ENCODE data around the gene SLC44A2. TPM values are rescaled to one million over a fixed set of nuclear protein-coding genes. Genes with fewer than 3 reads are reported as not detected.

SLC44A2 gene
- total RNA-seq, 1 donor from 2014 or later, result 83.0 TPM

Other genes starting within 250 kb of the SLC44A2 start
- 250 TPM in 2 replicates for gene TYK2, start 245.0 kb upstream of the SLC44A2 start, total RNA-seq
- 285 and 300 TPM in 2 replicates for gene CDC37, start 222.0 kb upstream of the SLC44A2 start, total RNA-seq
- 105 TPM in 2 replicates for gene PDE4A, start 205.0 kb upstream of the SLC44A2 start, total RNA-seq
- gene KEAP1, start 122.2 kb upstream of the SLC44A2 start, total RNA-seq, result 75.2 and 76.1 TPM in 2 replicates
- 0.23 TPM in 1 of 2 replicates, not detected in the other for gene S1PR5, start 108.1 kb upstream of the SLC44A2 start, total RNA-seq
- gene ATG4D, start 81.6 kb upstream of the SLC44A2 start, total RNA-seq, result 34.1 and 37.2 TPM in 2 replicates
- gene KRI1, start 59.5 kb upstream of the SLC44A2 start, total RNA-seq, result 66.7 and 69.5 TPM in 2 replicates
- gene CDKN2D, start 56.6 kb upstream of the SLC44A2 start, total RNA-seq, result 45.9 and 46.9 TPM in 2 replicates
- not detected in 2 replicates for gene AP1M2, start 38.2 kb upstream of the SLC44A2 start, total RNA-seq
- gene ILF3, start 28.8 kb downstream of the SLC44A2 start, total RNA-seq, result 509 and 523 TPM in 2 replicates
- gene QTRT1, start 75.9 kb downstream of the SLC44A2 start, total RNA-seq, result 67.2 and 75.0 TPM in 2 replicates
- 185 and 198 TPM in 2 replicates for gene DNM2, start 92.5 kb downstream of the SLC44A2 start, total RNA-seq
- 16.7 and 17.9 TPM in 2 replicates for gene TMED1, start 210.7 kb downstream of the SLC44A2 start, total RNA-seq
- 3.9 and 4.3 TPM in 2 replicates for gene C19orf38, start 222.9 kb downstream of the SLC44A2 start, total RNA-seq
- gene CARM1, start 246.0 kb downstream of the SLC44A2 start, total RNA-seq, result 87.5 and 89.3 TPM in 2 replicates